ENCODE measurements around the gene NDUFB2.

NDUFB2 gene

DNA sequence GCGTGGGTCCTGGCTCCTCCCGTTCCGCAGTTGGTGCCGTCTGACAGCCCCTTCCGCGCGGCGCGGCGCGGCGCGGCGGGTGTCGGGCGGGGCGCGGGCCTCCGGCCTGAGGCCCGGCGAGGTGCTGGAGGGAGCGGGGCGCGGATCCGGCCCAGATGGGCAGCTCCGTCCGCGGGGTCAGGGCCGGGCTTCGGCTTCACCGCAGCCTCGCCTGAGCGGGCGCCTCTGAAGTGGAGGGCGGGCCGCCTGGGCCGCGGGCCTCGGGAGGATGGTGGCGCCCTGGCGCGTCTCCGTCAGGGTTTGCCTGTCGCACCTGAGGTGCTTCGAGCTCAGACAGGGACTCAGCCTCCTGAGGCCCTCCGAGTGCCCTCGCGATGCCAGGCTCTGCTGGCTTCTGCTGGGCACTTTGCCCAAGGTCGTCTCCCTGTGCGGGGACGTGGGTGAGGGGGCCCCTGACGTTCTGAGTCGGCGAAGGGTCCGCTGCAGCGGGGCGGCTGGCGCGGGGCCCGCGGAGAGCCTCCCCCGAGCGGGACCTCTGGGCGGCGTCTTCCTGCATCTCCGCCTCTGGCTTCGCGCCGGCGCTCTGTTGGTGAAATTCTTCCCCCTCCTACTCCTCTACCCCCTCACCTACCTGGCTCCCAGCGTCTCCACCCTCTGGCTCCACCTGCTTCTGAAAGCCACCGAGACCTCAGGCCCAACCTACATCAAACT lies 23.3 kb upstream of the NDUFB2 start:
- no peaks in the 10 kb centered on the region for H3K27me3 ChIP-seq (ENCODE audit: insufficient read depth, low read length, poor library complexity, severe bottlenecking)
- H4K20me1 ChIP-seq (ENCODE audit: insufficient read depth, low read length, poor library complexity, severe bottlenecking), result peaks cover 8% of the 10 kb centered on the region
- H3K4me3 ChIP-seq (ENCODE audit: low read length, poor library complexity, severe bottlenecking), result peak overlapping the region; percentile 74
- peak overlapping the region; percentile 97 for H3K4me2 ChIP-seq (ENCODE audit: low read depth, low read length, poor library complexity, severe bottlenecking)
- H3K79me2 ChIP-seq (ENCODE audit: insufficient read depth, low read length), result peaks cover 35% of the 10 kb centered on the region
- TF ChIP-seq EZH2phosphoT487 (IDR thresholded peaks at IDR 0.05; ENCODE audit: borderline replicate concordance), result no peak
- TF ChIP-seq, protein P1, sequence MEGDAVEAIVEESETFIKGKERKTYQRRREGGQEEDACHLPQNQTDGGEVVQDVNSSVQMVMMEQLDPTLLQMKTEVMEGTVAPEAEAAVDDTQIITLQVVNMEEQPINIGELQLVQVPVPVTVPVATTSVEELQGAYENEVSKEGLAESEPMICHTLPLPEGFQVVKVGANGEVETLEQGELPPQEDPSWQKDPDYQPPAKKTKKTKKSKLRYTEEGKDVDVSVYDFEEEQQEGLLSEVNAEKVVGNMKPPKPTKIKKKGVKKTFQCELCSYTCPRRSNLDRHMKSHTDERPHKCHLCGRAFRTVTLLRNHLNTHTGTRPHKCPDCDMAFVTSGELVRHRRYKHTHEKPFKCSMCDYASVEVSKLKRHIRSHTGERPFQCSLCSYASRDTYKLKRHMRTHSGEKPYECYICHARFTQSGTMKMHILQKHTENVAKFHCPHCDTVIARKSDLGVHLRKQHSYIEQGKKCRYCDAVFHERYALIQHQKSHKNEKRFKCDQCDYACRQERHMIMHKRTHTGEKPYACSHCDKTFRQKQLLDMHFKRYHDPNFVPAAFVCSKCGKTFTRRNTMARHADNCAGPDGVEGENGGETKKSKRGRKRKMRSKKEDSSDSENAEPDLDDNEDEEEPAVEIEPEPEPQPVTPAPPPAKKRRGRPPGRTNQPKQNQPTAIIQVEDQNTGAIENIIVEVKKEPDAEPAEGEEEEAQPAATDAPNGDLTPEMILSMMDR (conservative IDR thresholded peaks at IDR 0.05; ENCODE audit: low read length), result no peak
- H3K9me2 ChIP-seq (replicated peaks; ENCODE audit: low read depth, low read length), result no peaks in the 10 kb centered on the region
- no peaks in the 10 kb centered on the region for H3K36me3 ChIP-seq (ENCODE audit: insufficient read depth, low read length)
- peak overlapping the region; percentile 67 for H3K9ac ChIP-seq (ENCODE audit: low read depth, low read length, poor library complexity, severe bottlenecking)
- no peaks in the 10 kb centered on the region for H3F3A ChIP-seq (ENCODE audit: low read depth)
- H3K4me1 ChIP-seq (ENCODE audit: insufficient read depth, low read length, poor library complexity, severe bottlenecking), result peaks cover 39% of the 10 kb centered on the region
- no peaks in the 10 kb centered on the region for H3K9me3 ChIP-seq (ENCODE audit: insufficient read depth, low read depth, low read length)
- peak overlapping the region; percentile 64 for H2AFZ ChIP-seq (ENCODE audit: low read length)

DNA sequence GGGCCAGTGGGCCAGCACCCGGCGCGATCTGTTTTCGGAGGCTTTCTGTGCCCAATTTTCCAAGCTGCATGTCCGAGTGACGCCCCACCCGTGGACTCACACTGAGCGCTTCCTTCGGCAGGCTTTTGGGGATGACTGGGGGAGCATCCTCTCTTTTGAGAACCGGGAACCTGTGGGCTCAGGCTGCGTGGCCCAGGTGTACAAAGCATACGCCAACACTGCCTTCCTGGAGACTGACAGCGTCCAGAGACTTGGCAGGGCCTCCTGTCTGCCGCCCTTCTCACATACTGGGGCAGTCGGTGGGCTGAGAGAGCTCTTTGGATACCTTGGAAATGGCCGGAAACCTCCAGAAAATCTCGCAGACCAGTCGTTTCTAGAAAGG lies 22.7 kb upstream of the NDUFB2 start:
- Histone ChIP-seq H3K9me3 (ENCODE audit: insufficient read depth, low read depth, low read length) (no peaks in the 10 kb centered on the region), H3K27me3 (ENCODE audit: insufficient read depth, low read length, poor library complexity, severe bottlenecking) (no peaks in the 10 kb centered on the region), H3K9me2 (replicated peaks; ENCODE audit: low read depth, low read length) (no peaks in the 10 kb centered on the region), H3K9ac (ENCODE audit: low read depth, low read length, poor library complexity, severe bottlenecking) (peak overlapping the region; percentile 67), H2AFZ (ENCODE audit: low read length) (peak overlapping the region; percentile 64; the same call in 1 of the 2 replicates), H3K4me1 (ENCODE audit: insufficient read depth, low read length, poor library complexity, severe bottlenecking) (peaks cover 39% of the 10 kb centered on the region), H3K79me2 (ENCODE audit: insufficient read depth, low read length) (peaks cover 35% of the 10 kb centered on the region), H4K20me1 (ENCODE audit: insufficient read depth, low read length, poor library complexity, severe bottlenecking) (peaks cover 8% of the 10 kb centered on the region), H3F3A (ENCODE audit: low read depth) (no peaks in the 10 kb centered on the region), H3K36me3 (ENCODE audit: insufficient read depth, low read length) (no peaks in the 10 kb centered on the region; the same call in 1 of the 2 replicates), H3K4me3 (ENCODE audit: low read length, poor library complexity, severe bottlenecking) (peak overlapping the region; percentile 74), H3K4me2 (ENCODE audit: low read depth, low read length, poor library complexity, severe bottlenecking) (peak overlapping the region; percentile 97)
- TF ChIP-seq EZH2phosphoT487 (IDR thresholded peaks at IDR 0.05; ENCODE audit: borderline replicate concordance), result no peak
- TF ChIP-seq, protein P1 (conservative IDR thresholded peaks at IDR 0.05; ENCODE audit: low read length), result no peak

DNA sequence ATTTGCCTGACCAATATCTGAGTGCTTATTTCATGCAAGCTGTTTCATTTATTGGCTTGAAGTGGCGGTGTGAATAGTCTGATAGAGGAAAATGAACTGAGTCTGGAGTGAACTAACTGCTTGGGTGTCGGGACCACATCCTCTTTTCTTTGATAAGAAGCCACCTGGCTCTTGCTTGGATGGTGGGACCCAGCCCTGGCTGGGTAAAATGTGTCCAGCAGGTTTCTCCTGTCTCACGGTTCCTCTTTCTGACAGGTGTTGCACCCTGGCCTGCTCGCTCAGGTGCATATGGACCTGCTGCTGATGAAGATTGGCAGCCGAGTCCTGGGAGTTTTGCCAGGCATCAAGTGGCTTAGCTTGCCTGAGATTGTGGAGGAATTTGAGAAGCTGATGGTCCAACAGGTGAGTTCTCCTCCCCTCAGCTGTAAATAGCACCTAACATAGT lies 22.1 kb upstream of the NDUFB2 start:
- Histone ChIP-seq H3K27me3 (ENCODE audit: insufficient read depth, low read length, poor library complexity, severe bottlenecking) (no peaks in the 10 kb centered on the region), H3K36me3 (ENCODE audit: insufficient read depth, low read length) (no peaks in the 10 kb centered on the region; the same call in 1 of the 2 replicates), H2AFZ (ENCODE audit: low read length) (no peak overlapping the region), H4K20me1 (ENCODE audit: insufficient read depth, low read length, poor library complexity, severe bottlenecking) (peaks cover 8% of the 10 kb centered on the region), H3K4me2 (ENCODE audit: low read depth, low read length, poor library complexity, severe bottlenecking) (peak overlapping the region; percentile 97), H3K4me1 (ENCODE audit: insufficient read depth, low read length, poor library complexity, severe bottlenecking) (peaks cover 39% of the 10 kb centered on the region), H3K79me2 (ENCODE audit: insufficient read depth, low read length) (peaks cover 35% of the 10 kb centered on the region), H3F3A (ENCODE audit: low read depth) (no peaks in the 10 kb centered on the region), H3K9me2 (replicated peaks; ENCODE audit: low read depth, low read length) (no peaks in the 10 kb centered on the region), H3K9ac (ENCODE audit: low read depth, low read length, poor library complexity, severe bottlenecking) (peak overlapping the region; percentile 67), H3K4me3 (ENCODE audit: low read length, poor library complexity, severe bottlenecking) (peak overlapping the region; percentile 74), H3K9me3 (ENCODE audit: insufficient read depth, low read depth, low read length) (no peaks in the 10 kb centered on the region)
- TF ChIP-seq, protein P1 (conservative IDR thresholded peaks at IDR 0.05; ENCODE audit: low read length), result no peak
- no peak for TF ChIP-seq EZH2phosphoT487 (IDR thresholded peaks at IDR 0.05; ENCODE audit: borderline replicate concordance)
